Measurements from ENCODE around the gene C1orf210. TPM values are rescaled to one million over a fixed set of nuclear protein-coding genes. Genes with fewer than 3 reads are reported as not detected.

C1orf210 gene
- total and polyA plus RNA-seq, 9 donors: 0.42 to 2.1 (median 0.72) TPM; not detected in 4

DNA sequence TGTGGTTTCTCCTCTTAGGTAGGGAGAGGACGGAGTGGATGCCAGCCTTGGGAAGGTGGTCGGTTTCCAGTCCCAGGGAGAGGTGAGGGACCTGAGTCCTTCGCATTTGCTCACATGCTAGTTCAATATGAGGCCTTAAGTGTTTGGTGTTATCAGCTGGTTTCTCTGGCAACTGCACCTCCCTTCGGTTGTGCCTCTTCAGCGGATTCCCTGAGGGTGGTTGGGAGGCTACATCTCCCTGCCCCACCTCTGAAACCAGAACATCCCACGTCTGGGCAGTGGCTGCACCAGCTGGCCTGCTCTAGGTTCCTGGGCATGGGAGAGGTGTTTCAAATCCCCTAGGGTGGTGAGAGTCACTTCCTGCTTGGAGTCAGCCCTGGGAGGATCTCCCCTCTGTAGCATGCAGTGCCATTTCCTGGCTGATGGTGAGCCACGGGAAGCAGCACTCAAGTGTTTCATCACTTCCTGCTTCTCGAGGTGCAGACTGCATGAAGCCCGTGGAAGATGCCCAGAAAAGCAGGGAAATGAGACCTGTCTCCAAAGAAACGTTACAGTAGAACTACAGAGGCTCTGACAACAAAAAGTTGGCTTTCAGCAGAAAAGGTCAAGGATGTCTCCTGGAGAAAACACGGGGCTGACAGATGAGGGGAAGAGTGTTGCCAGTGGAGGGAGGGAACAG is 11.1 kb downstream of the C1orf210 start:
- 35 to 37% (median 36%) methylated on average over 11 of the region's 11 CpGs for WGBS, 3 donors
- Histone ChIP-seq H3K27ac (peak overlapping the region in 1 of 2 donors; percentile 32), H3K36me3 (no peaks in the 10 kb centered on the region), H3K9me3 (no peaks in the 10 kb centered on the region), H3K27me3 (no peaks in the 10 kb centered on the region), H3K4me1 (ENCODE audit: insufficient read depth) (peaks cover 3% of the 10 kb centered on the region), H3K4me3 (no peak overlapping the region)
- peak in 2 of 5 donors; percentile 13 to 45 for DNase-seq
- intact Hi-C loops (cut with DNase I): no loop called here
- TF ChIP-seq EP300 (IDR thresholded peaks at IDR 0.05) (no peak), POLR2A (IDR thresholded peaks at IDR 0.05) (no peak)
- TF ChIP-seq, protein P1, sequence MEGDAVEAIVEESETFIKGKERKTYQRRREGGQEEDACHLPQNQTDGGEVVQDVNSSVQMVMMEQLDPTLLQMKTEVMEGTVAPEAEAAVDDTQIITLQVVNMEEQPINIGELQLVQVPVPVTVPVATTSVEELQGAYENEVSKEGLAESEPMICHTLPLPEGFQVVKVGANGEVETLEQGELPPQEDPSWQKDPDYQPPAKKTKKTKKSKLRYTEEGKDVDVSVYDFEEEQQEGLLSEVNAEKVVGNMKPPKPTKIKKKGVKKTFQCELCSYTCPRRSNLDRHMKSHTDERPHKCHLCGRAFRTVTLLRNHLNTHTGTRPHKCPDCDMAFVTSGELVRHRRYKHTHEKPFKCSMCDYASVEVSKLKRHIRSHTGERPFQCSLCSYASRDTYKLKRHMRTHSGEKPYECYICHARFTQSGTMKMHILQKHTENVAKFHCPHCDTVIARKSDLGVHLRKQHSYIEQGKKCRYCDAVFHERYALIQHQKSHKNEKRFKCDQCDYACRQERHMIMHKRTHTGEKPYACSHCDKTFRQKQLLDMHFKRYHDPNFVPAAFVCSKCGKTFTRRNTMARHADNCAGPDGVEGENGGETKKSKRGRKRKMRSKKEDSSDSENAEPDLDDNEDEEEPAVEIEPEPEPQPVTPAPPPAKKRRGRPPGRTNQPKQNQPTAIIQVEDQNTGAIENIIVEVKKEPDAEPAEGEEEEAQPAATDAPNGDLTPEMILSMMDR (IDR thresholded peaks at IDR 0.05): no peak

DNA sequence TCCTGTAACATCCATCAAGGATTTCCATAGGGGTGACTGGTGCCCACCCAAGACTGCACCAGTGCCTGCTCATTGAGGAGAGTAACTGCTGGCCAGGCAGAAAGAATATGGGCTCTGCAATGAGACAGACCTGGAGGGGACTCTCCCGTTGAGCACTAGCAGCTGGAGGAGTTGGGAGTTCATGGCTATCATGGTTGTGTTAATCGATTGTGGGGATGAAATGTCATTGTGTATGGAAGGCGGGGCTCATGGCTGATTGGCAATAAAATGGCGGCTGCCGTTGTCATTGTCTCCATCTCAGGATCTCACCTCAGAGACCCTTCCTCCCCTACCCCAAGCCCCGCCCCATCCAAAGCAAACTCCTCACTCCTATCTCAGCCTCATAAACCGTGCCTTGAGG is 11.7 kb downstream of the C1orf210 start:
- H3K4me1 ChIP-seq (ENCODE audit: insufficient read depth): peaks cover 3% of the 10 kb centered on the region
- no peak overlapping the region for H3K27ac ChIP-seq
- intact Hi-C loops (cut with DNase I): no loop called here
- no peaks in the 10 kb centered on the region for H3K27me3 ChIP-seq
- TF ChIP-seq EP300 (IDR thresholded peaks at IDR 0.05) (no peak), POLR2A (IDR thresholded peaks at IDR 0.05) (no peak)
- TF ChIP-seq, protein P1 (IDR thresholded peaks at IDR 0.05): no peak
- H3K36me3 ChIP-seq: no peaks in the 10 kb centered on the region
- DNase-seq: peak in 2 of 5 donors; percentile 2 to 19
- H3K9me3 ChIP-seq: no peaks in the 10 kb centered on the region
- no peak overlapping the region for H3K4me3 ChIP-seq
- WGBS, 3 donors: 92 to 98% (median 92%) methylated on average over 7 of the region's 7 CpGs

DNA sequence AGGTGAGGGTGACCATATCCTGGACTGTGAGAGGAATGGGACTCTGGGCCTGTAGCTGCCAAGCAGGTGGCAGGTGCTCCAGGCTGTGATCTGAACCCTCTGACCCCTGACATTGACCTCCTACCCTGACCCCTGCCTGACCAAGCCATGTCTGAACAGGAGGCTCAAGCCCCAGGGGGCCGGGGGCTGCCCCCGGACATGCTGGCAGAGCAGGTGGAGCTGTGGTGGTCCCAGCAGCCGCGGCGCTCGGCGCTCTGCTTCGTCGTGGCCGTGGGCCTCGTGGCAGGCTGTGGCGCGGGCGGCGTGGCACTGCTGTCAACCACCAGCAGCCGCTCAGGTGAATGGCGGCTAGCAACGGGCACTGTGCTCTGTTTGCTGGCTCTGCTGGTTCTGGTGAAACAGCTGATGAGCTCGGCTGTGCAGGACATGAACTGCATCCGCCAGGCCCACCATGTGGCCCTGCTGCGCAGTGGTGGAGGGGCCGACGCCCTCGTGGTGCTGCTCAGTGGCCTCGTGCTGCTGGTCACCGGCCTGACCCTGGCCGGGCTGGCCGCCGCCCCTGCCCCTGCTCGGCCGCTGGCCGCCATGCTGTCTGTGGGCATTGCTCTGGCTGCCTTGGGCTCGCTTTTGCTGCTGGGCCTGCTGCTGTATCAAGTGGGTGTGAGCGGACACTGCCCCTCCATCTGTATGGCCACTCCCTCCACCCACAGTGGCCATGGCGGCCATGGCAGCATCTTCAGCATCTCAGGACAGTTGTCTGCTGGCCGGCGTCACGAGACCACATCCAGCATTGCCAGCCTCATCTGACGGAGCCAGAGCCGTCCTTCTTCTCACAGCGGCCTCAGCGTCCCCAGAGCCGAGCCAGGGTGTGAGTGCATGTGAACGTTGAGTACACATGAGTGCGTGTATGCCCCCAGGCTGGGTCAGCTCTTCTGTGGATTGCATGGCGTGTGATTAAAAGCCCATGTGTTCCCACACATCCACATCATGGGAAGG is 12.5 kb downstream of the C1orf210 start:
- DNase-seq: peak in 2 of 5 donors; percentile 10 to 30
- Histone ChIP-seq H3K9me3 (no peaks in the 10 kb centered on the region), H3K36me3 (no peaks in the 10 kb centered on the region), H3K27me3 (no peaks in the 10 kb centered on the region), H3K27ac (no peak overlapping the region), H3K4me3 (no peak overlapping the region), H3K4me1 (ENCODE audit: insufficient read depth) (peaks cover 3% of the 10 kb centered on the region)
- WGBS, 3 donors: 96 to 97% (median 97%) methylated on average over 45 to 46 of the region's 46 CpGs
- intact Hi-C loops (cut with DNase I): no loop called here
- TF ChIP-seq, protein P1 (IDR thresholded peaks at IDR 0.05): no peak

DNA sequence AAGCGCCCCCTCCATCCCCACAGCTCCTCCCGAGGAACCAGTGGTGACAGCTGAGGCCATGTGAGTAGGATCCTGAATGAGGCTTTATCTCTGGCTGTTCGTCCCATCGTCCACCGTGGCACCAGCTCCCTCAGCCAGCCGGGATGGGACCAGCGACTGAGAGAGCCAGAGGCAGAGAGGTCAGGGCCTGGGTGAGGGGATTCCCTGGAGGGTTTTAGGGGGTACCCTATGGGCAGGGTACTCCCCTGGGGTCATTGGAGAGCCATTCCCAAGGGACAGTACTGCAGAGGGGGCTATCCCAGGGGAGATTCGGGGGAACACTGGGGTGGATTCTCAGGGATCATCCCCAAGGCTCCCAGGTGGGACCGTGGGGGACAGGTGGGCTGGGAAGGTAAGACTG is 13.2 kb downstream of the C1orf210 start:
- WGBS, 3 donors: 67 to 72% (median 70%) methylated on average over 9 of the region's 9 CpGs
- Histone ChIP-seq H3K9me3 (no peaks in the 10 kb centered on the region), H3K4me1 (ENCODE audit: insufficient read depth) (peaks cover 3% of the 10 kb centered on the region), H3K27me3 (no peaks in the 10 kb centered on the region), H3K4me3 (no peak overlapping the region), H3K36me3 (no peaks in the 10 kb centered on the region), H3K27ac (no peak overlapping the region)
- TF ChIP-seq EP300 (IDR thresholded peaks at IDR 0.05): no peak
- intact Hi-C loops (cut with DNase I): no loop called here
- peak in 2 of 5 donors; percentile 1 to 25 for DNase-seq
